Measurements from ENCODE around the gene NMD3.

The NMD3 gene

GRCh38 chr3:161284989-161285388 lies 63.9 kb downstream of the NMD3 start:
- Histone ChIP-seq H3K9me3 (ENCODE audit: severe bottlenecking) (no peaks in the 10 kb centered on the region), H3K27me3 (ENCODE audit: insufficient read depth, poor library complexity, severe bottlenecking) (no peaks in the 10 kb centered on the region), H3K27ac (ENCODE audit: poor library complexity, severe bottlenecking) (no peak overlapping the region), H3K4me3 (ENCODE audit: severe bottlenecking) (no peak overlapping the region), H3K4me1 (ENCODE audit: insufficient read depth, poor library complexity, severe bottlenecking) (peaks cover 4% of the 10 kb centered on the region), H3K36me3 (ENCODE audit: low read depth) (no peaks in the 10 kb centered on the region)
- no peak for TF ChIP-seq CTCF (IDR thresholded peaks at IDR 0.05; ENCODE audit: poor library complexity, severe bottlenecking)
- ATAC-seq (ENCODE audit: low read depth) (peak; percentile 91), DNase-seq (ENCODE audit: low spot score) (no peak)

GRCh38 chr3:161289174-161289573 lies 68.1 kb downstream of the NMD3 start:
- ATAC-seq (ENCODE audit: low read depth) (no peak), DNase-seq (ENCODE audit: low spot score) (no peak)
- TF ChIP-seq CTCF (IDR thresholded peaks at IDR 0.05; ENCODE audit: poor library complexity, severe bottlenecking) = no peak
- peaks cover 10% of the 10 kb centered on the region for H3K4me1 ChIP-seq (ENCODE audit: insufficient read depth, poor library complexity, severe bottlenecking)
- H3K9me3 ChIP-seq (ENCODE audit: severe bottlenecking) = no peaks in the 10 kb centered on the region
- H3K36me3 ChIP-seq (ENCODE audit: low read depth) = no peaks in the 10 kb centered on the region
- H3K27ac ChIP-seq (ENCODE audit: poor library complexity, severe bottlenecking) = no peak overlapping the region
- H3K27me3 ChIP-seq (ENCODE audit: insufficient read depth, poor library complexity, severe bottlenecking) = no peaks in the 10 kb centered on the region
- H3K4me3 ChIP-seq (ENCODE audit: severe bottlenecking) = no peak overlapping the region

- ATAC-seq (ENCODE audit: low read depth) = peak; percentile 90
- TF ChIP-seq CTCF (IDR thresholded peaks at IDR 0.05; ENCODE audit: poor library complexity, severe bottlenecking) = no peak
- DNase-seq (ENCODE audit: low spot score) = peak; percentile 76
Observed at GRCh38 chr3:161291191-161291901, 70.2 kb downstream of the NMD3 start.

GRCh38 chr3:161293381-161293780 lies 72.3 kb downstream of the NMD3 start:
- no peaks in the 10 kb centered on the region for H3K36me3 ChIP-seq (ENCODE audit: low read depth)
- no peak for DNase-seq (ENCODE audit: low spot score)
- no peak overlapping the region for H3K4me3 ChIP-seq (ENCODE audit: severe bottlenecking)
- no peaks in the 10 kb centered on the region for H3K9me3 ChIP-seq (ENCODE audit: severe bottlenecking)
- H3K27ac ChIP-seq (ENCODE audit: poor library complexity, severe bottlenecking) = no peak overlapping the region
- TF ChIP-seq CTCF (IDR thresholded peaks at IDR 0.05; ENCODE audit: poor library complexity, severe bottlenecking) = no peak
- no peak for ATAC-seq (ENCODE audit: low read depth)
- H3K4me1 ChIP-seq (ENCODE audit: insufficient read depth, poor library complexity, severe bottlenecking) = peaks cover 6% of the 10 kb centered on the region
- H3K27me3 ChIP-seq (ENCODE audit: insufficient read depth, poor library complexity, severe bottlenecking) = no peaks in the 10 kb centered on the region

More at GRCh38 chr3:161291191-161291901, 70.2 kb downstream of the NMD3 start:
- Histone ChIP-seq H3K4me1 (ENCODE audit: insufficient read depth, poor library complexity, severe bottlenecking) (peaks cover 6% of the 10 kb centered on the region), H3K9me3 (ENCODE audit: severe bottlenecking) (no peaks in the 10 kb centered on the region), H3K36me3 (ENCODE audit: low read depth) (no peaks in the 10 kb centered on the region), H3K27me3 (ENCODE audit: insufficient read depth, poor library complexity, severe bottlenecking) (no peaks in the 10 kb centered on the region), H3K27ac (ENCODE audit: poor library complexity, severe bottlenecking) (no peak overlapping the region), H3K4me3 (ENCODE audit: severe bottlenecking) (no peak overlapping the region)

GRCh38 chr3:161295325-161295724 lies 74.2 kb downstream of the NMD3 start:
- TF ChIP-seq CTCF (IDR thresholded peaks at IDR 0.05; ENCODE audit: poor library complexity, severe bottlenecking) = no peak
- no peaks in the 10 kb centered on the region for H3K36me3 ChIP-seq (ENCODE audit: low read depth)
- H3K9me3 ChIP-seq (ENCODE audit: severe bottlenecking) = no peaks in the 10 kb centered on the region
- no peak overlapping the region for H3K27ac ChIP-seq (ENCODE audit: poor library complexity, severe bottlenecking)
- no peaks in the 10 kb centered on the region for H3K27me3 ChIP-seq (ENCODE audit: insufficient read depth, poor library complexity, severe bottlenecking)
- DNase-seq (ENCODE audit: low spot score) = no peak
- H3K4me1 ChIP-seq (ENCODE audit: insufficient read depth, poor library complexity, severe bottlenecking) = peaks cover 6% of the 10 kb centered on the region
- no peak overlapping the region for H3K4me3 ChIP-seq (ENCODE audit: severe bottlenecking)
- no peak for ATAC-seq (ENCODE audit: low read depth)
